ENCODE data around the gene SMAD1. TPM values are rescaled to one million over a fixed set of nuclear protein-coding genes. Genes with fewer than 3 reads are reported as not detected.

Gene SMAD1
- total RNA-seq, 1 donor from 2014 or later = 40.8 TPM

GRCh38 chr4:145497199-145498149 lies 15.8 kb downstream of the SMAD1 start:
- no peak for TF ChIP-seq CTCF (IDR thresholded peaks at IDR 0.05; ENCODE audit: insufficient read depth, low read length, poor library complexity, severe bottlenecking)
- no peaks in the 10 kb centered on the region for H3K27me3 ChIP-seq (ENCODE audit: control insufficient read depth, insufficient read depth, low read length)
- H3K36me3 ChIP-seq (ENCODE audit: control insufficient read depth, insufficient read depth, low read length) = no peaks in the 10 kb centered on the region
- no peak overlapping the region for H3K4me3 ChIP-seq (ENCODE audit: low read depth, low read length)
- no peak for DNase-seq (ENCODE audit: low read depth)

DNA sequence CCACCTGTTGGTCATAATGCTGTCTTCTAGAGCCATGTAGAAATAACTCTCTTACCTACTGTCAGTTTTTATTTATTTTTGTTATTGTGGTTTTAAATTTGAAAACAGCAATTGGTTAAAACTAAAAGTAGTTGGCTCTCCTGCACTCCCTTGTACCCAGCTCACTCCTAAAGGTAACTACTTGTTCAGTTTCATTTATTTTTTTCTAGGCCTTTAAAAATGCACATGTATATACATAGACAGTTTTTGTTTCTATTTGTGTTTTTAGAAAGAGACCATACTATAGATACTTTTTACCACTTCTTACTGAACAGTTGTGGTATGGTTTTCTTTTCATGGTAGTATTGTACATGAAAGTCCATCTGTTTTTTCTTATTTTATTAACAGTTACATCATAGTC lies 16.8 kb downstream of the SMAD1 start:
- no peaks in the 10 kb centered on the region for H3K27me3 ChIP-seq (ENCODE audit: control insufficient read depth, insufficient read depth, low read length)
- no peak for TF ChIP-seq CTCF (IDR thresholded peaks at IDR 0.05; ENCODE audit: insufficient read depth, low read length, poor library complexity, severe bottlenecking)
- no peak overlapping the region for H3K4me3 ChIP-seq (ENCODE audit: low read depth, low read length)
- no peak for DNase-seq (ENCODE audit: low read depth)
- H3K36me3 ChIP-seq (ENCODE audit: control insufficient read depth, insufficient read depth, low read length) = no peaks in the 10 kb centered on the region

GRCh38 chr4:145501051-145501660 lies 19.5 kb downstream of the SMAD1 start:
- H3K4me3 ChIP-seq (ENCODE audit: low read depth, low read length) = no peak overlapping the region
- TF ChIP-seq CTCF (IDR thresholded peaks at IDR 0.05; ENCODE audit: insufficient read depth, low read length, poor library complexity, severe bottlenecking) = no peak
- H3K36me3 ChIP-seq (ENCODE audit: control insufficient read depth, insufficient read depth, low read length) = no peaks in the 10 kb centered on the region
- H3K27me3 ChIP-seq (ENCODE audit: control insufficient read depth, insufficient read depth, low read length) = no peaks in the 10 kb centered on the region
- no peak for DNase-seq (ENCODE audit: low read depth)

DNA sequence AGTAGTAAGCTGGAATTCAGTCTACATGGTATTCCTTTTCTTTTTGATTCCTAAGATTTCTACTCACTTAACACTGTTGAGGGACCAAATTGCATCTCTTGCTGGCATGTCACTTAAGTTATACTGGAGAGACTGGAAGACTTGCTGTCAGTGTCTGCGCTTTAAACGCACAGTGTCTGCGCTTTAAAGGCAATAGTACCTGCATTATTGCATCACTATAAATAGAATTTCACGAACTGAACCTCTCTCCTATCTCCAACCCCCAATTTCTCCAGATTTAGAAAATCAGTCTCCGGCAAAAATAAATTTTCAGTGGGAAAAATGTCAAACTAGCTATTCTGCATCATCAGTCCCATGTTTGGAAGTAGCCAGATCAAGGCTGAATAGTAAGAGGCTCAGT lies 21.2 kb downstream of the SMAD1 start:
- H3K27me3 ChIP-seq (ENCODE audit: control insufficient read depth, insufficient read depth, low read length) = no peaks in the 10 kb centered on the region
- TF ChIP-seq CTCF (IDR thresholded peaks at IDR 0.05; ENCODE audit: insufficient read depth, low read length, poor library complexity, severe bottlenecking) = no peak
- no peak overlapping the region for H3K4me3 ChIP-seq (ENCODE audit: low read depth, low read length)
- H3K36me3 ChIP-seq (ENCODE audit: control insufficient read depth, insufficient read depth, low read length) = no peaks in the 10 kb centered on the region
- DNase-seq (ENCODE audit: low read depth) = no peak

- H3K27me3 ChIP-seq (ENCODE audit: control insufficient read depth, insufficient read depth, low read length) = no peaks in the 10 kb centered on the region
- TF ChIP-seq CTCF (IDR thresholded peaks at IDR 0.05; ENCODE audit: insufficient read depth, low read length, poor library complexity, severe bottlenecking) = no peak
- no peak for DNase-seq (ENCODE audit: low read depth)
- no peaks in the 10 kb centered on the region for H3K36me3 ChIP-seq (ENCODE audit: control insufficient read depth, insufficient read depth, low read length)
- no peak overlapping the region for H3K4me3 ChIP-seq (ENCODE audit: low read depth, low read length)
Measured at GRCh38 chr4:145503486-145504072, 21.9 kb downstream of the SMAD1 start.

Data from kidney epithelial cell (primary cell).